IPS-20b (cell line): ENCODE results near the gene CTAG1B.
"Not testable (repeated sequence)": the region's sequence is repeated elsewhere in the genome, so short reads cannot be mapped to it uniquely, and the experiment has no call there.

Experiments used
- H3K27ac ChIP-seq: one replicate; pipeline ENCODE4 v1.5.1; 2013; ENCODE audit warnings: low read length
- H3K27me3 ChIP-seq: 2 replicates; pipeline ENCODE4 v1.6.1; 2013; ENCODE audit warnings: mild to moderate bottlenecking, low read length, inconsistent platforms; ENCODE audit not compliant: insufficient read depth
- H3K36me3 ChIP-seq: 2 replicates; pipeline ENCODE4 v1.6.1; 2013; ENCODE audit warnings: low read depth, mild to moderate bottlenecking, inconsistent platforms, low read length, moderate library complexity; ENCODE audit not compliant: insufficient read depth
- H3K4me1 ChIP-seq: 2 replicates; pipeline ENCODE4 v1.6.1; 2013; ENCODE audit warnings: mild to moderate bottlenecking, control low read depth, inconsistent platforms, low read length, moderate library complexity; ENCODE audit not compliant: insufficient read depth
- H3K4me3 ChIP-seq: 2 replicates; pipeline ENCODE4 v1.5.1; 2013; ENCODE audit warnings: mild to moderate bottlenecking, low read length, inconsistent platforms
- H3K9ac ChIP-seq: 2 replicates; pipeline ENCODE4 v1.6.1; 2013; ENCODE audit warnings: low read depth, mild to moderate bottlenecking, inconsistent platforms, low read length, moderate library complexity
- H3K9me3 ChIP-seq: 2 replicates; pipeline ENCODE4 v1.6.1; 2013; ENCODE audit warnings: mild to moderate bottlenecking, low read depth, low read length, inconsistent platforms; ENCODE audit not compliant: insufficient read depth

CTAG1B gene

GRCh38 chrX:154599531-154599930, 19.6 kb downstream of the CTAG1B start:
- Histone ChIP-seq H3K27me3 (no peaks in the 10 kb centered on the region), H3K27ac (no peak overlapping the region), H3K4me3 (no peak overlapping the region), H3K9ac (no peak overlapping the region), H3K36me3 (no peaks in the 10 kb centered on the region), H3K4me1 (peaks cover 13% of the 10 kb centered on the region), H3K9me3 (no peaks in the 10 kb centered on the region)

DNA sequence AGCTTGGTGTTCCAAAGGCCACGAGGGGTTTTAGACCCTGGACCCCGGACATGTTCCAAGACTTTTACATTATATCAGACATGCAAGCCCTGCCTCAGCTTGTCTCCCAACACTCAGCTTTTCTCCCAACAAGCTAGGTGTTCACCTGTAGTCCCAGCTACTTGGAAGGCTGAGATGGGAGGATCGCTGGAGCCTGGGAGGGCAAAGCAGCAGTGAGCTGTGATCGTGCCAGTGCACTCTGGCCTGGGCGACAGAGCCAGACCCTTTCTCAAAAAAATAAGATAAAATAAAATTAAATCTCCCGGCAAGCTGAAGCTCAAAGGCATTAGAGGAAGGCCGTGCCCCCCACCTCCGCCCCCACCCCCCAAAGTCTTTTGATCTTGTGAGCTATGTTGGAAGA, 20.4 kb downstream of the CTAG1B start:
- Histone ChIP-seq H3K27ac (no peak overlapping the region), H3K4me1 (peaks cover 13% of the 10 kb centered on the region), H3K27me3 (no peaks in the 10 kb centered on the region)

DNA sequence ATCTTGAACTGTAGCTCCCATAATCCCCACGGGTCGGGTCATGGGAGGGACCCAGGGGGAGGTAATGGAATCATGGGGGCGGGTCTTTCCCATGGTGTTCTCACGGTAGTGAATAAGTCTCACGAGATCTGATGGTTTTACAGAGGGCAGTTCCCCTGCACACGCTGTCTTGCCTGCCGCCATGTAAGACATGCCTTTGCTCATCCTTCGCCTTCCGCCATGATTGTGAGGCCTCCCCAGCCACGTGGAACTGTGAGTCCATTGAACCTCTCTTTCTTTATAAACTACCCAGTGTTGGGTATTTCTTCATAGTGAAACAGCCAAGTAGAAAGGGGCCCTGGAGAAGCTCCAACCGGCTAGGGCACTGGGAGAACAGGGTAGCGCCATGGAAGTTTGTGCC, 21.9 kb downstream of the CTAG1B start:
- H3K27me3 ChIP-seq: no peaks in the 10 kb centered on the region
- peaks cover 13% of the 10 kb centered on the region for H3K4me1 ChIP-seq
- H3K27ac ChIP-seq: no peak overlapping the region
- H3K9me3 ChIP-seq: no peaks in the 10 kb centered on the region
- H3K4me3 ChIP-seq: no peak overlapping the region
- no peak overlapping the region for H3K9ac ChIP-seq
- no peaks in the 10 kb centered on the region for H3K36me3 ChIP-seq

More for the DNA sequence above, 20.4 kb downstream of the CTAG1B start:
- no peak overlapping the region for H3K4me3 ChIP-seq
- no peaks in the 10 kb centered on the region for H3K36me3 ChIP-seq
- H3K9ac ChIP-seq: no peak overlapping the region
- no peaks in the 10 kb centered on the region for H3K9me3 ChIP-seq

DNA sequence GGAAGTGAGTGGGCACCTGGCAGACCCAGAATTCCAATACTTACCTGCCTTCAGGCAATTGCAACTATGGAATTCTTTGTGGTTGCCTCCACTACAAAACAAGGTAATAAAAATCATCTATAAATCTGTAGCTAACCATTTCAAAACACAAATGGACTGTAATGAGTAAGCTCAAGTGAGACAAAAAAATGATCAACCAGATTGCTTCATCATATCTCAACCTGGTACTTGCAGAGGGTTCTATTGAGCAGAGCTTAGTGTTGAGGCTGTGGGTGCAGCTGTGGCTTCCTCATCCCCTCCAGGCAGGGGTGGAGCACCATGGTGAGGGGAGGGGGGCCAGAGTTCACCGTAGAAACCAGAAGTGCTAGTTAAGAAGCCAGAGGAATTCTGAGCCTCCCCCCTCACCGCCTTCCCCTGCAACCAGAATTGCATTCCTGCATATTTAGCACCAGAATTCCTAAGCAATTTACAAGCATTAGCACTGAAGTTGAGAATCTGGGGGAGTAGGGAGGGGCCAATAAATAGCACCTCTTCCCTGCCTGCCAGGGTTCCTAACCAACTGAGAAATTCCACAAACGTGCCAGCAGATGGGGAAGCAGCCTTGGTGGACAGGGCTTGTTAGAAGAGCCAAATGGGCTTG, 22.7 kb downstream of the CTAG1B start:
- peaks cover 13% of the 10 kb centered on the region for H3K4me1 ChIP-seq
- H3K9me3 ChIP-seq: no peaks in the 10 kb centered on the region
- no peak overlapping the region; the same call in 1 of the 2 replicates for H3K9ac ChIP-seq
- no peaks in the 10 kb centered on the region for H3K27me3 ChIP-seq
- no peak overlapping the region for H3K27ac ChIP-seq
- H3K36me3 ChIP-seq: no peaks in the 10 kb centered on the region
- peak overlapping the region; percentile 41; the same call in 1 of the 2 replicates for H3K4me3 ChIP-seq

- Histone ChIP-seq H3K9me3 (no peaks in the 10 kb centered on the region), H3K36me3 (no peaks in the 10 kb centered on the region), H3K4me1 (peaks cover 13% of the 10 kb centered on the region), H3K9ac (no peak overlapping the region; the same call in 1 of the 2 replicates), H3K4me3 (0 out of 2 replicates have a peak overlapping the region, but pooled peaks have one; percentile 41), H3K27ac (no peak overlapping the region), H3K27me3 (no peaks in the 10 kb centered on the region)
Observed at GRCh38 chrX:154595559-154596249, 23.4 kb downstream of the CTAG1B start.

DNA sequence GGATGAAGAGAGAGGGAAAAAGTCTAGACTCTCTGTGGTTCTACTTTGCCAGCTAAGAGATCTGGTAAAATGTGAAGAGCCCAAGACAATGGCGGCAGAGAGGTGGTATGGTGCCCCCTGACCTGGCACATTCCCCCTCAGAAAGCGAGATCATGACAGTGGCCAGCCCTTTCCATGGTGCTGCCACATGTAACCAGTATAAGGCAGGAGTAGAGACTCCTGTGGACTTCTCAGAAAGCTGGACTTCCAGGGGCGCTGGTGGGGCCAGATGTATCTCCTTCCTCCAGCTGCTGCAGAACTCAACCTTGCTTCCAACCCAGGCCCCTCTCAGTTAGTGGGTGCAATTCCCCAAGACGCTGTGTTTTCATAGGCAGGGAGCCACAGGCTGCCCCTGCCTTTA, 24.6 kb downstream of the CTAG1B start:
- H3K9me3 ChIP-seq: no peaks in the 10 kb centered on the region
- H3K27ac ChIP-seq: no peak overlapping the region
- H3K9ac ChIP-seq: no peak overlapping the region
- H3K4me3 ChIP-seq: no peak overlapping the region
- no peaks in the 10 kb centered on the region for H3K27me3 ChIP-seq
- peaks cover 13% of the 10 kb centered on the region for H3K4me1 ChIP-seq
- no peaks in the 10 kb centered on the region for H3K36me3 ChIP-seq

DNA sequence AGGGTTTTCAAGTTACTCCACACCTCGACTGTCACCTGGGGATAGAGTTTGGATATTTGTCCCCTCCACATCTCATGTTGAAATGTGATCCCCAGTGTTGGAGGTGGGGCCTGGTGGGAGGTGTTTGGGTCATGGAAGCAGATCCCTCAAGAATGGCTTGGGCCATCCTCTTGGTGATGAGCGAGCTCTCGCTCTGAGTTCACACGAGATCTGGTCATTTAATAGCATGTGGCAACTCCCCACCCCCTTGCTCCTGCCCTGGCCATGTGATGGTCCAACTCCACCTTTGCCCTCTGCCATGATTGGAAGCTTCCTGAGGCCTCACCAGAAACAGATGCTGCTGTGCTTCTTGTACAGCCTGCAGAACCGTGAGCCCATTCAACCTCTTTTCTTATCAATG, 25.9 kb downstream of the CTAG1B start:
- Histone ChIP-seq H3K4me3 (no peak overlapping the region), H3K4me1 (peaks cover 13% of the 10 kb centered on the region), H3K9me3 (no peaks in the 10 kb centered on the region), H3K27me3 (no peaks in the 10 kb centered on the region), H3K36me3 (no peaks in the 10 kb centered on the region), H3K27ac (no peak overlapping the region), H3K9ac (no peak overlapping the region)

DNA sequence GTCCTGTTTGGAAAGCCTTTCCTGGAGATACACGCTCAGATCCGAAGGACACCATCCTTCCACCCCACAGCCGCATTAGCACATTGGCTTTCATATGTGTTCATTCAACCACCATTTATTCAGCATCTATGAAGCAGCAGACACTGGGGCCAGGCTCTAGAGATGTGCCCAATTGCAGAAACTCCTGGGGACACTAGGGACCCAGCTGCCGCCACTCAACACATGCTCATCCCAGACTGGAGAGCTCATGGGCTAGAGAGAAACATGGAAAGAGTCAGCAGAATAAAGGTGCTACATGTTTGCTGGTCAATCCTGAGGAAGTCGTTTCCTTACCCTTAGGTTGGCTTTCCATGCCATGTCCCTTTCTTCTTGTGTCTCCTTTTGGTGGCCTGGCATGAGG, 26.6 kb downstream of the CTAG1B start:
- no peaks in the 10 kb centered on the region for H3K27me3 ChIP-seq
- H3K9me3 ChIP-seq: no peaks in the 10 kb centered on the region
- peaks cover 13% of the 10 kb centered on the region for H3K4me1 ChIP-seq
- no peak overlapping the region for H3K4me3 ChIP-seq
- no peak overlapping the region for H3K9ac ChIP-seq
- H3K36me3 ChIP-seq: no peaks in the 10 kb centered on the region
- no peak overlapping the region for H3K27ac ChIP-seq

DNA sequence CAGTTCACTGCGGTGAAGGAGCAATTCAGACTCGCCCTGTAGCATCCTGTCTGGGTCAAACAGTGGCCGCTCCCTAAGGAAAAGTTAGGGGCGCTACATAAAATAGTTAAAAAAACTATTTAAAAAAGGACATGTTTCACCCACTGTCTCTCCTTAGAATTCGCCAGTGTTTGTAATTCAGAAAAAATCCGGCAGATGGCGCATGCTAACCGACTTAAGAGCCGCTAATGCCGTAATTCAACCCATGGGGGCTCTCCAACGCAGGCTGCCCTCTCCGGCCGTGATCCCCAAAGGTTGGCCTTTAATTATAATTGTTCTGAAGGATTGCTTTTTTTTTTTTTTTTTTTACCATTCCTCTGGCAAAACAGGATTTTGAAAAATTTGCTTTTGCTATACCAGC, 28.7 kb downstream of the CTAG1B start:
- not testable (repeated sequence) for H3K4me3 ChIP-seq, H3K36me3 ChIP-seq, H3K4me1 ChIP-seq, H3K9me3 ChIP-seq, H3K27me3 ChIP-seq, H3K27ac ChIP-seq, H3K9ac ChIP-seq

DNA sequence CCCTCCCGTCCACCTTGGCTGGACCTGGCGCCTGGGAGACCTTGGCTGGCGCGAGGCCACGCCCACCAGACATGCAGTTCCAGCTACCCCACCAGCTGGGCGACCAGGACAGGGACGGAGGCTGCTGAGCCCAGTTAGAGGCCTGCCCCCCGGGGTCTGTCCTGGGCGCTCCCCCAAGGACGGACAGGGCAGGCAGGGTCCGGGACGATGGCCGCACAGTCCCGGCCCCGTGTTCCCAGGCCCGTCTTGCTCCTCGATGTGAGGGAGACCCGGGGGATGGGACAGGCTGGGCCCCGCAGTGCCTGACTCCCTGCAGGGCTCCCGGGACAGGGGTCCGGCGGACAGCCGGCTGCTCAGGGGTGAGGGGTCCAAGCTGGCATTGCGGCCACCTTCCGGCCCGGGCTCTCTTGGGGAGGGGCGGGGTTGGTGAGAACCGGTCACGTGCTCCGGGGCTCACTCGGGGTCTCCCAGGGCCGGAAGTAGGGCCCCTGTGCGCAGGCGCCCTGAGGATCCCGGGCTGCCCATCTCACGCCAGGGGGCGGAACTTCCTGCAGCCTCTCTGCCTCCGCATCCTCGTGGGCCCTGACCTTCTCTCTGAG, 34.4 kb downstream of the CTAG1B start, which contains the start of gene CTAG1A:
Gene CTAG1A, plus strand, starts transcription at position 549 of the 599 bp plus-strand sequence. CDS start 74 bp downstream, outside the sequence.
- H3K9me3 ChIP-seq, H3K27me3 ChIP-seq, H3K9ac ChIP-seq, H3K4me3 ChIP-seq, H3K27ac ChIP-seq, H3K4me1 ChIP-seq, H3K36me3 ChIP-seq: not testable (repeated sequence)

DNA sequence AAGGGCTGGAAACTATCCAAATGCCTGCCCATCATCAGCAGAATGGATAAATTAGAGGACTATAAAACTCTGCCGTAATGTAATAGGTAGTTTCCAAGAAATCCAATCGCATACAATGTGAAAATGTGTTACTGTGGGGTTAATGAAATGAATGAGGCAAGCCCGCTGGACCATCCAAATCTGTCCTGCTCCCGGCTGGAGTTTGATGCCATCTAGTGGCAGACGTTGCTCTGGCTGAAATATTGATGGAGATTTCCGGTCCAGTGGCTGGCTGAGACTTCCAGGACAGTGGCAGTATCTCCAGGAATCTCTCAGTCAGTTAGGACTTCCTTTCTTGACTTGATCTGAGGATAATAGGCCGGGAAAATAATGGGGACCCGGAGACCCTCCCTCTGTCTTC, 36.1 kb downstream of the CTAG1B start:
- H3K4me1 ChIP-seq, H3K27me3 ChIP-seq, H3K4me3 ChIP-seq, H3K36me3 ChIP-seq, H3K9ac ChIP-seq, H3K27ac ChIP-seq, H3K9me3 ChIP-seq: not testable (repeated sequence)

GRCh38 chrX:154575076-154575475, 44.0 kb downstream of the CTAG1B start:
- not testable (repeated sequence) for H3K27me3 ChIP-seq, H3K36me3 ChIP-seq, H3K4me1 ChIP-seq, H3K9me3 ChIP-seq, H3K27ac ChIP-seq, H3K4me3 ChIP-seq, H3K9ac ChIP-seq
